Gastrocnemius medialis (tissue), 4 donors: ENCODE data around the gene USP53. TPM values are rescaled to one million over a fixed set of nuclear protein-coding genes. Genes with fewer than 3 reads are reported as not detected.

Experiments used
- ATAC-seq, 2 donors: fragments of 150-250 bp; one replicate each; pipeline ENCODE4 v1.9.1; 2016
- DNase-seq, 2 donors: peaks; one replicate each; pipeline ENCODE4 v3.0.0-alpha.2; 2019
- H3K27ac ChIP-seq, 4 donors: fragments of 200-600 bp; sonication (generic); 1 replicate in 1 of 4; 2 replicates in 3 of 4; pipeline ENCODE4 v1.5.1; 2016 to 2018; ENCODE audit warnings: mild to moderate bottlenecking in 2 of 4, moderate library complexity in 1 of 4
- H3K27me3 ChIP-seq, 3 donors: fragments of 200-600 bp; sonication (generic) in 2 of 3; 1 replicate in 1 of 3; 2 replicates in 2 of 3; pipeline versions ENCODE4 v1.5.1 to v1.6.0; 2016 to 2019; ENCODE audit warnings: mild to moderate bottlenecking in 1 of 3, moderate library complexity in 1 of 3
- H3K36me3 ChIP-seq, 2 donors: fragments of 200-600 bp; sonication (generic) in 1 of 2; one replicate each; pipeline ENCODE4 v1.5.1; 2017 to 2018
- H3K4me1 ChIP-seq, 2 donors: fragments of 200-600 bp; sonication (generic) in 1 of 2; one replicate each; pipeline ENCODE4 v1.5.1; 2016 to 2017; ENCODE audit warnings: mild to moderate bottlenecking in 2 of 2
- H3K4me3 ChIP-seq, 4 donors: fragments of 200-600 bp; sonication (generic) in 3 of 4; 1 replicate in 1 of 4; 2 replicates in 3 of 4; pipeline ENCODE4 v1.5.1; 2016 to 2019; ENCODE audit warnings: mild to moderate bottlenecking in 2 of 4
- H3K9me3 ChIP-seq, 3 donors: fragments of 200-600 bp; sonication (generic) in 2 of 3; 1 replicate in 1 of 3; 2 replicates in 2 of 3; pipeline ENCODE4 v1.5.1; 2016 to 2019
- CTCF ChIP-seq, 5 experiments: fragments of 450-650 bp in 3 of 5; fragments of 200-600 bp in 2 of 5; sonication (generic) in 2 of 5; IDR thresholded peaks in 4 of 5; conservative IDR thresholded peaks in 1 of 5; 1 replicate in 4 of 5; 2 replicates in 1 of 5; pipeline ENCODE4 v1.5.1; 2016 to 2019; ENCODE audit warnings: antibody characterized with exemption in 5 of 5, mild to moderate bottlenecking in 3 of 5, moderate library complexity in 3 of 5
- POLR2A ChIP-seq, 2 donors: fragments of 450-650 bp; IDR thresholded peaks; one replicate each; pipeline ENCODE4 v1.6.1; 2017; ENCODE audit warnings: antibody characterized with exemption in 2 of 2, mild to moderate bottlenecking in 2 of 2, moderate library complexity in 2 of 2
- in situ Hi-C, 4 donors: fragments of 200-750 bp; cut with MboI; loops; one replicate each; pipeline versions ENCODE4 v1.15.0 to v1.8.0; 2017; ENCODE audit warnings: low sequenced_read_pairs in 4 of 4
- intact Hi-C: fragments of 100-400 bp; cut with DNase I; formaldehyde crosslinking; loops from one replicate; pipeline ENCODE4 v1.15.1; 2023; ENCODE audit warnings: low total_unique reads
- total RNA-seq, 4 donors: library from RNA; depleted of rRNA; stranded (reverse); fragments of >200 nt; gene quantifications; one replicate each; pipeline versions ENCODE4 v1.1.0 to v1.2.3, GENCODE V29; 2016

USP53 gene
- total RNA-seq, 4 donors from 2014 or later, result 56.9 to 190 (median 98.5) TPM

- Histone ChIP-seq H3K27me3 (no peaks in the 10 kb centered on the region), H3K4me1 (no peaks in the 10 kb centered on the region), H3K36me3 (peaks cover 4 to 95% of the 10 kb centered on the region in 2 donors), H3K4me3 (no peak overlapping the region), H3K9me3 (no peaks in the 10 kb centered on the region), H3K27ac (no peak overlapping the region)
- no peak for TF ChIP-seq POLR2A (IDR thresholded peaks at IDR 0.05)
- TF ChIP-seq CTCF (IDR thresholded peaks at IDR 0.05 in 4 of 5, conservative IDR thresholded peaks at IDR 0.05 in 1 of 5), result no peak
- DNase-seq (no peak), ATAC-seq (no peak)
- intact Hi-C loops, result no loop called here
- in situ Hi-C loops, result no loop called here
These were observed 48.0 kb downstream of the USP53 start for GRCh38 chr4:119260528-119260927.

- in situ Hi-C loops, result no loop called here
- intact Hi-C loops, result no loop called here
These were observed 49.5 kb downstream of the USP53 start for GRCh38 chr4:119261986-119262385.

GRCh38 chr4:119264743-119265142 is 52.2 kb downstream of the USP53 start:
- Histone ChIP-seq H3K4me3 (no peak overlapping the region), H3K4me1 (no peaks in the 10 kb centered on the region), H3K9me3 (no peaks in the 10 kb centered on the region), H3K27ac (no peak overlapping the region), H3K27me3 (no peaks in the 10 kb centered on the region), H3K36me3 (peaks cover 0 to 97% of the 10 kb centered on the region in 2 donors)
- intact Hi-C loops, result no loop called here
- no peak for TF ChIP-seq POLR2A (IDR thresholded peaks at IDR 0.05)
- no peak for TF ChIP-seq CTCF (IDR thresholded peaks at IDR 0.05 in 4 of 5, conservative IDR thresholded peaks at IDR 0.05 in 1 of 5)
- in situ Hi-C loops, result no loop called here
- DNase-seq (no peak), ATAC-seq (no peak)

More at GRCh38 chr4:119261986-119262385, 49.5 kb downstream of the USP53 start:
- H3K36me3 ChIP-seq, result peaks cover 0 to 95% of the 10 kb centered on the region in 2 donors
- no peak for TF ChIP-seq CTCF (IDR thresholded peaks at IDR 0.05 in 4 of 5, conservative IDR thresholded peaks at IDR 0.05 in 1 of 5)
- TF ChIP-seq POLR2A (IDR thresholded peaks at IDR 0.05), result no peak
- no peaks in the 10 kb centered on the region for H3K27me3 ChIP-seq
- no peaks in the 10 kb centered on the region for H3K9me3 ChIP-seq
- no peaks in the 10 kb centered on the region for H3K4me1 ChIP-seq
- no peak overlapping the region for H3K4me3 ChIP-seq
- ATAC-seq (no peak), DNase-seq (no peak)
- H3K27ac ChIP-seq, result no peak overlapping the region

GRCh38 chr4:119266153-119266552 is 53.6 kb downstream of the USP53 start:
- in situ Hi-C loops (no loop called here), intact Hi-C loops (no loop called here)
- DNase-seq, result no peak
- no peaks in the 10 kb centered on the region for H3K9me3 ChIP-seq
- H3K36me3 ChIP-seq, result peaks cover 0 to 96% of the 10 kb centered on the region in 2 donors
- no peak overlapping the region for H3K27ac ChIP-seq
- no peak for ATAC-seq
- no peaks in the 10 kb centered on the region for H3K4me1 ChIP-seq
- TF ChIP-seq POLR2A (IDR thresholded peaks at IDR 0.05), result no peak
- no peak for TF ChIP-seq CTCF (IDR thresholded peaks at IDR 0.05 in 4 of 5, conservative IDR thresholded peaks at IDR 0.05 in 1 of 5)
- H3K27me3 ChIP-seq, result no peaks in the 10 kb centered on the region
- H3K4me3 ChIP-seq, result no peak overlapping the region

GRCh38 chr4:119268466-119268865 is 56.0 kb downstream of the USP53 start:
- no peak for DNase-seq
- no peak for ATAC-seq
- H3K27ac ChIP-seq, result no peak overlapping the region
- in situ Hi-C loops (no loop called here), intact Hi-C loops (no loop called here)
- no peaks in the 10 kb centered on the region for H3K9me3 ChIP-seq
- H3K4me1 ChIP-seq, result peaks cover 0 to 4% of the 10 kb centered on the region in 2 donors
- peaks cover 0 to 98% of the 10 kb centered on the region in 2 donors for H3K36me3 ChIP-seq
- TF ChIP-seq CTCF (IDR thresholded peaks at IDR 0.05 in 4 of 5, conservative IDR thresholded peaks at IDR 0.05 in 1 of 5) (no peak), POLR2A (IDR thresholded peaks at IDR 0.05) (no peak)
- no peaks in the 10 kb centered on the region for H3K27me3 ChIP-seq
- H3K4me3 ChIP-seq, result no peak overlapping the region
